ENCODE results near the gene NPBWR2. TPM values are rescaled to one million over a fixed set of nuclear protein-coding genes. Genes with fewer than 3 reads are reported as not detected.

NPBWR2 gene
- total RNA-seq, 1 experiment from 2014 or later: not detected

- peaks cover 6% of the 10 kb centered on the region for H3K36me3 Mint-ChIP-seq
- ChIA-PET POLR2A (no interaction called here), CTCF (interaction anchor here (0.9 to 4.7 kb wide), 3 partner anchors 14 to 59 kb away, joined by 3 to 77 read pairs (median 75); partner anchors contain the start of gene LKAAEAR1)
- ATAC-seq (no peak), DNase-seq (ENCODE audit: low spot score) (no peak)
- 0 out of 2 replicates have a peak, but pooled peaks cover under 1% of the 10 kb centered on the region for H3K4me1 Mint-ChIP-seq
- TF ChIP-seq AR (CRISPR knock-in tag; IDR thresholded peaks at IDR 0.05) (no peak), CREB1 (CRISPR knock-in tag; IDR thresholded peaks at IDR 0.05) (no peak), NFYB (CRISPR knock-in tag; conservative IDR thresholded peaks at IDR 0.05; ENCODE audit: low read depth) (no peak), ZSCAN18 (CRISPR knock-in tag; IDR thresholded peaks at IDR 0.05) (no peak), ETV6 (CRISPR knock-in tag; IDR thresholded peaks at IDR 0.05) (no peak), RORB (CRISPR knock-in tag; IDR thresholded peaks at IDR 0.05) (no peak), PRRX2 (CRISPR knock-in tag; IDR thresholded peaks at IDR 0.05) (no peak), ZBTB43 (CRISPR knock-in tag; IDR thresholded peaks at IDR 0.05) (no peak), ZNF532 (CRISPR knock-in tag; IDR thresholded peaks at IDR 0.05; ENCODE audit: borderline replicate concordance) (no peak), TCF7 (CRISPR knock-in tag; IDR thresholded peaks at IDR 0.05; ENCODE audit: low read depth) (no peak), ZMAT4 (CRISPR knock-in tag; IDR thresholded peaks at IDR 0.05) (no peak), ATF3 (CRISPR knock-in tag; conservative IDR thresholded peaks at IDR 0.05) (no peak), FOXJ3 (CRISPR knock-in tag; IDR thresholded peaks at IDR 0.05; ENCODE audit: borderline replicate concordance) (no peak)
- no peak overlapping the region for H3K4me3 Mint-ChIP-seq
- H3K9me3 Mint-ChIP-seq: peaks cover 13% of the 10 kb centered on the region
- peaks cover 16% of the 10 kb centered on the region for H3K27me3 Mint-ChIP-seq (ENCODE audit: low read depth)
- H3K27ac Mint-ChIP-seq: no peak overlapping the region
These were observed 8.8 kb downstream of the NPBWR2 start for GRCh38 chr20:64098471-64099013.

GRCh38 chr20:64096535-64096934 lies 10.8 kb downstream of the NPBWR2 start:
- Mint-ChIP-seq H3K36me3 (peaks cover 6% of the 10 kb centered on the region), H3K27me3 (ENCODE audit: low read depth) (peaks cover 12% of the 10 kb centered on the region), H3K27ac (no peak overlapping the region), H3K9me3 (peaks cover 13% of the 10 kb centered on the region), H3K4me3 (no peak overlapping the region), H3K4me1 (peaks cover 7% of the 10 kb centered on the region)
- ChIA-PET POLR2A (no interaction called here), CTCF (no interaction called here)
- ATAC-seq: no peak
- DNase-seq (ENCODE audit: low spot score): no peak
- TF ChIP-seq TCF7 (CRISPR knock-in tag; IDR thresholded peaks at IDR 0.05; ENCODE audit: low read depth) (no peak), FOXP4 (CRISPR knock-in tag; IDR thresholded peaks at IDR 0.05) (no peak), ATF2 (CRISPR knock-in tag; IDR thresholded peaks at IDR 0.05; ENCODE audit: borderline replicate concordance, low read depth) (no peak), ATF1 (CRISPR knock-in tag; IDR thresholded peaks at IDR 0.05) (no peak), USF2 (CRISPR knock-in tag; IDR thresholded peaks at IDR 0.05) (no peak), NFE2L1 (CRISPR knock-in tag; IDR thresholded peaks at IDR 0.05) (no peak)

Measured in WTC11 (cell line).